ENCODE data around the gene STOM. TPM values are rescaled to one million over a fixed set of nuclear protein-coding genes. Genes with fewer than 3 reads are reported as not detected.

STOM gene
- total RNA-seq, 1 donor from 2014 or later, result 16.1 TPM

DNA sequence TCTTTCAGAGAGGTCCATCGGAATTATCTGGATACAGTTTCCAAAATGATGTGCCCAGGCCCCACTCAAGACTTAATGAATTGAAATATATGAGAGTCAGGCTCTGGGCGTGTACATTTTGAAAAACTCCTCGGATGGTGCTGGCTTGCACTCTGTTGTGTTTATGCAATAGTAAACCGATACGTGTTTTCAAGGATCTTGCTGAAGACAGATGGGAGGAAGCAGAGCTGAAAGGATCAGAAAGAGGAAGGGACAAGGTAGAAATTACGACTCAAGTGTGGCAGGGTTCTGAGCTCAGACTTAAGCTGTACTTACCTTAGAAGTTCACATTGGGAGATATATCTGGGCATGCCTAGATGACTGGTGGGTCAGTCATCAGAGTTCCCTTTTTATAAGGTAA is 13.7 kb upstream of the STOM start:
- Mint-ChIP-seq H3K4me3 (ENCODE audit: unreplicated experiment) (no peak overlapping the region), H3K9me3 (ENCODE audit: unreplicated experiment) (no peaks in the 10 kb centered on the region), H3K27ac (ENCODE audit: unreplicated experiment) (no peak overlapping the region), H3K36me3 (ENCODE audit: low read depth, unreplicated experiment) (no peaks in the 10 kb centered on the region), H3K4me1 (ENCODE audit: unreplicated experiment) (no peaks in the 10 kb centered on the region), H3K27me3 (ENCODE audit: unreplicated experiment) (no peaks in the 10 kb centered on the region)
- DNase-seq (ENCODE audit: low spot score), result no peak
- TF ChIP-seq, protein P1, sequence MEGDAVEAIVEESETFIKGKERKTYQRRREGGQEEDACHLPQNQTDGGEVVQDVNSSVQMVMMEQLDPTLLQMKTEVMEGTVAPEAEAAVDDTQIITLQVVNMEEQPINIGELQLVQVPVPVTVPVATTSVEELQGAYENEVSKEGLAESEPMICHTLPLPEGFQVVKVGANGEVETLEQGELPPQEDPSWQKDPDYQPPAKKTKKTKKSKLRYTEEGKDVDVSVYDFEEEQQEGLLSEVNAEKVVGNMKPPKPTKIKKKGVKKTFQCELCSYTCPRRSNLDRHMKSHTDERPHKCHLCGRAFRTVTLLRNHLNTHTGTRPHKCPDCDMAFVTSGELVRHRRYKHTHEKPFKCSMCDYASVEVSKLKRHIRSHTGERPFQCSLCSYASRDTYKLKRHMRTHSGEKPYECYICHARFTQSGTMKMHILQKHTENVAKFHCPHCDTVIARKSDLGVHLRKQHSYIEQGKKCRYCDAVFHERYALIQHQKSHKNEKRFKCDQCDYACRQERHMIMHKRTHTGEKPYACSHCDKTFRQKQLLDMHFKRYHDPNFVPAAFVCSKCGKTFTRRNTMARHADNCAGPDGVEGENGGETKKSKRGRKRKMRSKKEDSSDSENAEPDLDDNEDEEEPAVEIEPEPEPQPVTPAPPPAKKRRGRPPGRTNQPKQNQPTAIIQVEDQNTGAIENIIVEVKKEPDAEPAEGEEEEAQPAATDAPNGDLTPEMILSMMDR (IDR thresholded peaks at IDR 0.05; ENCODE audit: unreplicated experiment), result no peak

DNA sequence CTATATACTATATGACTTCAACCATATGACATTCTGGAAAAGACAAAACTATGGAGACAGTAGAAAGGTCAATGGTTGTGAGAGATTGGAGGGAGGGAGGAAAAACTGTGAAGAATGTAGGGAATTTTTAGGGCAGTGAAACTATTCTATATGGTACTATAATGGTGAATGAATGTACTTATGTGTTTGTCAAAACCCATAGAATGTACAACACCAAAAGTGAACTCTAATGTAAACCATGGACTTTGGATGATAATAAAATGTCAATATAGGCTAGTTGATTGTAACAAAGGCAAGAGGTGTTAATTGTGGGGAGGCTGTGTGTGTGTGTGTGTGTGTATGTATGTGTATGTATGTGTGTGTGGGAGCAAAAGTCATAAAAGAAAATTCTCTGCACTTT is 10.8 kb upstream of the STOM start:
- H3K27ac Mint-ChIP-seq (ENCODE audit: unreplicated experiment), result no peak overlapping the region
- H3K27me3 Mint-ChIP-seq (ENCODE audit: unreplicated experiment), result no peaks in the 10 kb centered on the region
- DNase-seq (ENCODE audit: low spot score), result no peak
- no peaks in the 10 kb centered on the region for H3K4me1 Mint-ChIP-seq (ENCODE audit: unreplicated experiment)
- no peak overlapping the region for H3K4me3 Mint-ChIP-seq (ENCODE audit: unreplicated experiment)
- H3K9me3 Mint-ChIP-seq (ENCODE audit: unreplicated experiment), result no peaks in the 10 kb centered on the region
- TF ChIP-seq, protein P1 (IDR thresholded peaks at IDR 0.05; ENCODE audit: unreplicated experiment), result no peak
- peaks cover 3% of the 10 kb centered on the region for H3K36me3 Mint-ChIP-seq (ENCODE audit: low read depth, unreplicated experiment)

DNA sequence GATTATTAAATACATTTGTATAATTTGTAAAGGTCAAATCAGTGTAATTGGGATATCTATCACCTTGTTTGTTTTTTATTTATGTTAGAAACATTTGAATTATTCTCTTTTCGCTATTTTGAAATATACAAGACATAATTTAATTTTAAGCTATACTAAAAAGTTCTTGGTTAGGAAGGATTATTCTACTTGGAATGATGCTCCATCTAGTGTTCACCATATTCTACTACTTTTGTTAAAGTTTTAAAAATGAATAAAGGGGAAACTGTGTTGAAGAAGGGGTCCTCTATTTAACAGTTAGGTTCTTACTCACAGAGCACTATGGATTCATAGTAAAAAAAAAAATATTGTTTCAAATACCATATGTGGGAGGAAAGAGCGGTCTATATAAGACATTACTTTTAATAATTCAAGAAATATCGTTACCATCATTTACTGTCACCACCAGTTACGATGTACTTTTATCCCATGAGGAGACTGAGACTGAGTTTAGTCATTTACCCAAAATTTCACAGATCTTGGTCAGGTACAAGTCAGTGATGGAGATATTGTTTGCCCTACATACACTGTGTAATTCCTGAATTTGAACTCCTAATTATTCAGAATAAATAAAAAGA is 6.3 kb upstream of the STOM start:
- Mint-ChIP-seq H3K9me3 (ENCODE audit: unreplicated experiment) (no peaks in the 10 kb centered on the region), H3K27me3 (ENCODE audit: unreplicated experiment) (no peaks in the 10 kb centered on the region), H3K36me3 (ENCODE audit: low read depth, unreplicated experiment) (peaks cover 3% of the 10 kb centered on the region), H3K4me3 (ENCODE audit: unreplicated experiment) (no peak overlapping the region), H3K4me1 (ENCODE audit: unreplicated experiment) (peaks cover 2% of the 10 kb centered on the region), H3K27ac (ENCODE audit: unreplicated experiment) (no peak overlapping the region)
- no peak for DNase-seq (ENCODE audit: low spot score)
- TF ChIP-seq, protein P1 (IDR thresholded peaks at IDR 0.05; ENCODE audit: unreplicated experiment), result no peak

DNA sequence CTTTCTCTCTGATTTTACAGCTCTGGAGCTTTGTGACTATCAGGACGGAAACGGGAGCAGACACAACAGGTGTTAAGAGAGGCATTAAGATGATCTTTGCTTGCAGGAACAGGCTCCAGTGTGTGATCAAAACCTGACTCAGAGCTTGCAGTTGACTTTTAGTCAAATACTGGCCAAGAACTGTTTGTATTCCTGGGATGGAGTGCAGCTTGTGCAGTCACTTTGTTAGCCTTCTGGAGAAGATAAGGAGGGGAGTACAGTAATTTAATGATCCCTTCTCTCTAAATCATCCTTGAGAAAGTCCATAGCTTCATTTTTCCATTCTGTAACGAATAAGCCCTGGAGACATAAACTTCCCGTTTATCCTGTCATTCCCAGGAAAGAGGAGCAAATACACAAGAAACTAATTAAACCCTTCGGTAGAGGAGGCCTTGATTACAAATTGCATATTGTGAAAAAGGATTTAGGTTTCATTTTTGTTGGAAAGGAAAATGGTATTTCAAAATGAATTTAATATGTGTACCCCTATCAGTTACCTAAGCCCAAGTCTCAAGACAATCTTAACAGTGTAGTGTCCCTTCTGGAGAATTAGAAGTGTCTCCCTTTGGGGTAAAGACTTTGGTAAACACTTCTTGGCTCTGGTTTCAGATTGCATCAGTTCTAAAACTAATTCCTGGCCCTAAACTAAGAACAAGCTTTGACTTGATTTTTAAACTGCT is 3.1 kb upstream of the STOM start:
- Mint-ChIP-seq H3K27ac (ENCODE audit: unreplicated experiment) (no peak overlapping the region), H3K4me3 (ENCODE audit: unreplicated experiment) (no peak overlapping the region), H3K9me3 (ENCODE audit: unreplicated experiment) (no peaks in the 10 kb centered on the region), H3K36me3 (ENCODE audit: low read depth, unreplicated experiment) (peaks cover 3% of the 10 kb centered on the region), H3K27me3 (ENCODE audit: unreplicated experiment) (peaks cover 2% of the 10 kb centered on the region), H3K4me1 (ENCODE audit: unreplicated experiment) (peaks cover 3% of the 10 kb centered on the region)
- TF ChIP-seq, protein P1 (IDR thresholded peaks at IDR 0.05; ENCODE audit: unreplicated experiment), result no peak
- no peak for DNase-seq (ENCODE audit: low spot score)
